Iris pigment epithelial cell (primary cell): Measurements from ENCODE around the gene PALB2.

Experiments
- DNase-seq: peaks from one replicate; pipeline ENCODE4 v3.0.0-alpha.2; 2011; ENCODE audit warnings: low read depth

PALB2 gene

DNA sequence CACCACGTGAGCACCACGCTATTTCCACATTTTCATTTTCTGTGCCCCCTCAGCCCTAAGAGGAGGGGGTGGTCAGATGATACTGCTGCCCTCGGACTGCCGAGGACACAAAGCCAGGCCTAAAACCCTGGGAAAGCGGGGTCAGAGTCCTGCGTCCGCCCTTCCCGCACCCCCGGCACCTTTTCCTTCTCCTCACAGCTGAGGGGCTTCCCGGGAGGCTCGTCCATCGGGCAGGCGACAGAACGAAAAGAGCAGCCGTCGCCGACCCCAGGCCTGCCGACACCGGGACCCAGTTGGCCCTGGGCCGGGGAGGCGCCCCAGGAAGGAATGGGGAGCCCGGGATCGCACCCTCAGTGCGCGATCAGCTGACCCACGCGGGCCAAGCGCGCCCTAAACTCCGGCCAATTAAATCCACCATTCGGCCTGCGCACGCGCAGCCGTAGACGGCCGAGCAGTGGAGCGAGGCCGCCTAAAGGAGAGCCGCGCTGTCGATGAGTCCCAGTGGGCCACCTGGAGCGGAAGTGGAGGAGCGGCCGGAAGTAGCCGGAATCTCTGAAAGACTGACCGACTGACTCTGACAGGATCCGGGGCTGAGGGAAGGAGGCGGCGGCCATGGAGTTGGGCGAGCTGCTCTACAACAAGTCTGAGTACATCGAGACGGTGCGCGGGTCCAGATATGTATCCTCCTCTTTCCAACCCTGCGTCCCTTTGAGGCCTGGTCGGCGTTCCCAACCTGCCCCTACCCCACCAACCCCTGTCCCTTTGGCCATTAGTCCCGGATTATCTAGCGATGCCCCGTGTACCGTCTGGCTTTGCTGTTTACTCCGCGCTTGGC is at the start of gene PALB2, which contains the start of gene DCTN5:
TSS of gene PALB2 (minus strand) at position 380 of the 835 bp plus-strand sequence. CDS start at position 227, 153 bp downstream.
TSS of gene DCTN5 (plus strand) at position 536 of the 835 bp plus-strand sequence. CDS start at position 613, 77 bp downstream.
- peak; percentile 95 for DNase-seq

GRCh38 chr16:23689442-23690187 is 48.5 kb upstream of the PALB2 start:
- DNase-seq, result no peak

DNA sequence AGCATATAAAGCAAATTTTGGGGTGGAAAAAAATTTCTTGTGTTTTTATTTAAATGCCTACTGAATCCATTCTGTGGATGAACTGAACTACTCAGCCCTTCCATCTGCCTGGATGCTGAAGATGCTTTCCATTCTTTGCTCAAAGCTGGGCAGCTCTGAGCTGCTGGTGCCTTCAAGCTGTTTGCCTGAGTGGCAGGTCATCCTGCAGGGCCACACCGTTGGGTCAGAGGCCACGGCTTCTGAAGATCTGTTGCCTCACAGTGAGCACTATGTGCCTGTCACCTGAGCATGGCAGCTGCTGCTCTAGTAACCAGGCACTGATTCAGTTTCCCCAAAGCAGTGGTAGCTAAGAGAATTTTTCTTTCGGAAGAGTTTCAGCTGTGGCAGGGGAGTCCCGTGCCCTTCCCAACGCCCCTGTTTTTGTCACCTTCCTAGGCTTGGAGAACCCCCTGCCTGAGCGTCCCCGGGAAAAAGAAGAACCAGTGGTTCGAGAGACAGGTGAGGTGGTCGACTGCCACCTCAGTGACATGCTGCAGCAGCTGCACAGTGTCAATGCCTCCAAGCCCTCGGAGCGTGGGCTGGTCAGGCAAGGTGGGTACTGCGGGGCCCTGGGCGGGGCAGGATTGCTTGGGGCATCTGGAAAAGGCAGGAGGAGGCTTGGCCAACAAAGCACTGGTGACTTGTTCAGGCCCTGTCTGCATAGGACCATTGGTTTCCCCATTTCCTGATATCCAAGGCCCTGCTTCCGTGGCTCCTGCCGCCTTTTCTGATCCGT is 46.1 kb upstream of the PALB2 start:
- DNase-seq, result no peak

DNA sequence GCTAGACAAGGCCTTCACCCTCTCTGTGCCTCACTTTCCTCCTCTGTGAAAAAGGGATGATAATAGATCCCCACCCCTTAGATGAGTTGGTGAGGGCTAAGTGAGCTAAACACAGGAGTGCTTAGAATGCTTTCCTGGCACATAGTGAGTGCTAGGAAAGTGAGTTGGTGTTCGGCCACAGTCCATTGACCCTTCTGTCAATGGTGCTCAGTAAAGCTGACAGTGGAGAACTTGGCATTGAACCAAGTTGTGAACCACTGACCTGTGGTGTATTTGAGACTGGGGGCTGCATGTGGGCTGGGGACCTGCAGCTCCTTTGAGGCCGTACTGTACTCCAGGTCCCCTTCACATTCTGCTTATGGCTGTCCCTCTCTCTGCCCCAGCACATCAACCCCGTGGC is 42.4 kb upstream of the PALB2 start:
- DNase-seq, result no peak

GRCh38 chr16:23682181-23682580 is 41.1 kb upstream of the PALB2 start:
- DNase-seq, result peak; percentile 66

DNA sequence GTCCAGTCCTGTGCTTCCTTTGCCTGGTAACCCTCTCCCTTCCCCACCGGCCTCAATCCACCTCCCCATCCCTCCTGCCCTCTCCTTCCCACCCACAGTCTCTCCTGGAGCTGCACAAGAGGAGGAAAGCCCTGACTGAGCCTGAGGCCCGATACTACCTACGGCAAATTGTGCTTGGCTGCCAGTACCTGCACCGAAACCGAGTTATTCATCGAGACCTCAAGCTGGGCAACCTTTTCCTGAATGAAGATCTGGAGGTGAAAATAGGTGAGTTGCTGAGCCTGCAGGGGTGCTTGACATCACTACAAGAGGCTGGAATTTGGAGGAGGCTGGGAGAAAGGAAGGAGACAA is 38.9 kb upstream of the PALB2 start:
- DNase-seq, result no peak

DNA sequence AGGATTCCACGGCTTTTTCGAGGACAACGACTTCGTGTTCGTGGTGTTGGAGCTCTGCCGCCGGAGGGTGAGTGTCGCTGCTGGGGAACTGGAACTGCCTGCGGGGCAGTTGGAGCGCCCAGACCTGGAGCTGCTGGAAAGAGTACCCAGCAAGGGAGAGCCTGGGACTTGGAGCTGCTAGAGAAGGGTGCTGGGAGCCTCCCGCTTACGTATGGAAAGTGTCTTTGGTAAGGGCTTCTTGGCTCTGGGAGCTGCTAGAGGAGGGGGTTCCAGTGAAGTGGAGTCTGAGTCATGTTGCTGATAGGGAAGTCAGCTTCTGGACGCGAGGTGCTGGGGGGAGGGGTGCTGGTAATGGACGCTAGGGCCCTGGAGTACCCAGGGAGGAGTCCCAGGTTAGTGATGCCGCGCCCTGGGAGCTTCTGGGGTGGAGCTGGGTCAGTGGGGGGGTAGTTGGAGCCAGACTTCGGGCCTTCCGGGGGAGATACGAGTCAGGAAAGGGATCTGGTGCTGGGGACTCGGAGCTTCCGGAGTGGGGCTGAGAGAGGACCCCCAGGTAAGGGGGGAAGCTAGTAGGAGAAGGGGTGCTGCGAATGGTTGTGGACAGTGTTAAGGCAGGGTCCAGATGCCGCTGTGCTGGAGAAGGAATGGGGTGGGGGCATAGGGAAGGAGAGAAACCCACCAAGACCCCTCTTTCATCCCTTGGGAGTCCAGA is 38.3 kb upstream of the PALB2 start:
- DNase-seq, result peak; percentile 59

DNA sequence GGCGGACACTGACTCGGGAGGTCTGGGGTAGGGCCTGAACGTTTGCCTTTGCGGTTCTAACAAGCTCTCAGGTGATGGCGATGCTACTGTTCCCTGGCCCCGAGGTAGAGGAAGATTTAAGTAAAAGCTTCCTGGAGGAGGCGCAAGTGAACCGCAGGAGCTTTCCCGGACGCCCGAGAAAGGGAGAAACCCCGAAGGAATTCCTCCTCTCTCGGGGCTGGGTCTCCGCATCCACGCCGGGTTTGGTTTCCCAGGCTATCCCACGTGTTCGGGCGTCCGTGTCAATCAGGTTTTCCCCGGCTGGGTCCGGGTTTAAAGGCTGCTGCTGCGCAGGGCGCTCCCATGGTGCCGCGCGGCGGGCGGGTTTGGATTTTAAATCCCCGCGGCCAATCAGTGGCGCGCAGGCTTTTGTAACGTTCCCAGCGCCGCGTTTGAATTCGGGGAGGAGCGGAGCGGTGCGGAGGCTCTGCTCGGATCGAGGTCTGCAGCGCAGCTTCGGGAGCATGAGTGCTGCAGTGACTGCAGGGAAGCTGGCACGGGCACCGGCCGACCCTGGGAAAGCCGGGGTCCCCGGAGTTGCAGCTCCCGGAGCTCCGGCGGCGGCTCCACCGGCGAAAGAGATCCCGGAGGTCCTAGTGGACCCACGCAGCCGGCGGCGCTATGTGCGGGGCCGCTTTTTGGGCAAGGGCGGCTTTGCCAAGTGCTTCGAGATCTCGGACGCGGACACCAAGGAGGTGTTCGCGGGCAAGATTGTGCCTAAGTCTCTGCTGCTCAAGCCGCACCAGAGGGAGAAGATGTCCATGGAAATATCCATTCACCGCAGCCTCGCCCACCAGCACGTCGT is 37.5 kb upstream of the PALB2 start, which contains the start of gene PLK1:
TSS of gene PLK1 (plus strand) at position 460 of the 844 bp plus-strand sequence. CDS start at position 504, 44 bp downstream.
- peak; percentile 91 for DNase-seq

DNA sequence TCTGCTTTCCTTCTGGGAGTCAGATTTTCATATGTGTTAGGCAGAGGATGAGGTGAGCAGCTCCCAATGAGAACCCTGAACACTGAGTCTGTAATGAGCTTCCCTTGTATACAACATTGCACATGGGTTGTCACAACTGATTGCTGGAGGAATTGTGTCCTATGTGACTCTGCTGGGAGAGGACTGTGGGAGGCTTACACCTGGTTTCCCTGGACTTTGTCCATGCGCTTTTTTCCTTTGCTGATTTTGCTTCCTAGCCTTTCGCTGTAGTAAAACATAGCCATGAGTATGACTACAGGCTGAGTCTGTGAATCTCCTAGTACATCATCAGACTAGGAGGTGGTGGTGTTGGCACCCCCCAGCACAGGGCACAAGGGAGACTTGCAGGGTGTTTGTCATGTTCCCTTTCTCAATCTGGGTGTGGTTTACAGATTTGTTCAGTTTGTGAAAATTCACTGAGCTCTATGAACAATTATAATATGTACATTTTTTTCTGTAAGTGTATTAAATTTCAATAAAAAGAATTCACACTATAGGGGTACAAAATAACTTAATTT is 35.9 kb upstream of the PALB2 start:
- DNase-seq, result no peak

DNA sequence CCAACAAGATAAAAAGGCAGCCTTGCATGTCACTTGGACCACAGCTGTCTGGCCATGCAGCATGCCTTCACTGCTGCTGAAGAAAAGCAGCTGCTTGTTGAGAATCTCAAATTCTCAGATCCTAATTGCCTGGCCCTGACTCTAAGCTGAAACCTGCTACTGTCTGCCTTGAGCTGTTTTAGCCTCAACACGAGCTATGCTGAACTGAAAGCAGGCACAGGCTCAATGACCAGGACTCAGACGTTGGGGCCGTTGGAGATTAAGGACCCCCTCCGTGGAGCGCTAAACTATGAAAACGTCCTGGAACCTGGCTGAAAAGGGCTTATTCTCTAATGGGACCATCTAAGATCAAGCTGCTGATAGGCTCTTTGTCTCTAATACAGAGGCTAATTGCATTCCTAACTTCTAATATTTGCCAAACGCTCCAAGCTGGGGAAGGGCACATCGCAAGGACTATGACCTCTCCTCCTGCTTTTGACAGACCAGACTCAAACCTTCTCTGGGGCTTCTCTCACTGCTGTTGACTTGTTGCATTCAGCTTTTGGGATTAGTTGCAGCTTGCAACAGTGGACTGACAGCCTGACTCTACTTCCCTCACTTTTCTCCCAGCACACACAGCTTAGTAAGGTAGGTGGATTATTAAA is 33.0 kb upstream of the PALB2 start:
- DNase-seq, result no peak

DNA sequence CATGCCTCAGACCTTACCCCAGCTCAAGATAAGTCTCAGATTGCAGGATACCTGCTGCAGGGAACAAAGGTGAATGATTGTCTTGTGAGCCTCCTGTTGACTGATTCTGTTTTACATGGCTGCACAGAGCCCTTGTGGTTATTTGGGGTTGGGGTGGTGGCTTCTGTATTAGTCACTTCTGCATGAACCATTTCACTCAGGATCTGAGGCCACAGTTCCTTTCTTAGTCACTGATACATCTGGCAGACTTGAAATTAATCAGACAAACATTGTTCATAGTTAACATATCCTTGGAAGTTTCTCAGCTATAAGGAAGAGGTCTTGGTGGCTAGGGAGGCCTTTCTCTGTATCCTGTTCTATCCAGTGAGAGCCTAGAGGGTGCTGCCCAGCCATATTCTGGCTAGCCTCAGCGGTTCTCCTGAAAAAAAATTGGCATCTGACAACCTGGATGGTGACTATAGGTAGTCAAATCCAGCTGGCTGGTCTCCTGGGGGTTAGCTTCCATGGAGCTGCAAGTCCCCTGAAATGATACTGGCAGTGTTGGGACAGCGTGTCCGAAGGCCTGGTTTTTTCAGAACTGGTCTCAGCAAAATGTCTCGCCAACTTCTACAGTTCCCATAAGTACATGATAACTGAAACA is 29.1 kb upstream of the PALB2 start:
- DNase-seq, result peak; percentile 88

- no peak for DNase-seq
Measured at GRCh38 chr16:23668873-23669272, 27.8 kb upstream of the PALB2 start.

- DNase-seq, result no peak
Measured at GRCh38 chr16:23668225-23668624, 27.1 kb upstream of the PALB2 start.

DNA sequence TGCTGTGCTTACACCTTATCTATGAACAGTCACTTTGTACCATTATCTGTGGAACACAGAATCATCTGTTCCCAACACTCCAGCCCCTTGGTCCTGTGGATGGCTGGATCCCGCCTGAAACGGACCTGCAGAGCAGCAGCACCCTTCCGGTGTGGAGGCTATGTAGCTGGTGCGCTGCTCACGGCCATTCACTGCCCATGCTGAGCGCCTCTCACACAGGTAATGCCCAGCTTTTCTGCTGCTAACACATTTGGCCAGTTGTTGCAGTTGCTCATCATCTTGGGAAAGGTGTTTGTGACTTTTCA is 26.2 kb upstream of the PALB2 start:
- no peak for DNase-seq

GRCh38 chr16:23666571-23667354 is 25.7 kb upstream of the PALB2 start:
- no peak for DNase-seq

DNA sequence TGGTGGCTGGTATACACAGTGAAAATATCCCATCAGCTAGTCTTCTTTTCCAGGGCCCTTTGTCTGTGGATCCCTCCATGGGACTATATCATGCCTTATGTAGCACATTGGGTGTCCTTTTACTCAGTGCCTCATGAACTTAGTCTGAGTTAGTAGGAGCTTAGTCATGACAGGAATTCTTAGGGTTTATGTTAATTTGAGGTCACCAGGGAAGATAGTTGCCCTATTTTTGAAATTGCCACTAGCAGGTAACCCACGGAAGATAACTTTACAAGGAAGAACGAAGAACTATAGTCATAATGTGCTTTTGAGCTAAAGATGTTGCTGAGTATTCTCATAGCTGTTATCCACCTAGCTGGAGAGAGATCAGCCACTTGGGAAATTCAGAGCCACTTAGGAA is 22.8 kb upstream of the PALB2 start:
- peak; percentile 23 for DNase-seq

DNA sequence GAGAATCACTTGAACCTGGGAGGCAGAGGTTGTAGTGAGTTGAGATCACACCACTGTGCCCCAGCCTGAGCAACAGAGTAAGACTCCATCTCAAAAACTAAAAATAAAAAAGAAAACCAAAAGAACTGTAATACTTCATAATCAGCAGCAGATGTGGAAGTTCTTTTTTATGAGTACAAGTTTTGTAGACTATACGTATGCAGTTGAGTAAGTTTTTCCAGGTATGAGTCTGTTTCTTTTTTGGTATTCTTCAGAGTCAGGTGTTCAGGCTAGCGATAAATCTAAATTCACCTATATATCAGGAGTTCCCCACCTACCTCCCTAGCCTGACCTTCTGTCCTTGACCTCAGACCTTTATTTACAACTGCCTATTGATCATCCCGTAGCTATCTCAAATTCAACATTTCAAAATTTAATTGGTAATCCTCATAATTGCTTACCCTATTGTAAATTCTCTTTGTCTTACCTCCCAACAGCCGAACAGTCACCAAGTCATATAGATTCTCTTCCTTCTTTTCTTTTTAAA is 10.9 kb upstream of the PALB2 start:
- no peak for DNase-seq

DNA sequence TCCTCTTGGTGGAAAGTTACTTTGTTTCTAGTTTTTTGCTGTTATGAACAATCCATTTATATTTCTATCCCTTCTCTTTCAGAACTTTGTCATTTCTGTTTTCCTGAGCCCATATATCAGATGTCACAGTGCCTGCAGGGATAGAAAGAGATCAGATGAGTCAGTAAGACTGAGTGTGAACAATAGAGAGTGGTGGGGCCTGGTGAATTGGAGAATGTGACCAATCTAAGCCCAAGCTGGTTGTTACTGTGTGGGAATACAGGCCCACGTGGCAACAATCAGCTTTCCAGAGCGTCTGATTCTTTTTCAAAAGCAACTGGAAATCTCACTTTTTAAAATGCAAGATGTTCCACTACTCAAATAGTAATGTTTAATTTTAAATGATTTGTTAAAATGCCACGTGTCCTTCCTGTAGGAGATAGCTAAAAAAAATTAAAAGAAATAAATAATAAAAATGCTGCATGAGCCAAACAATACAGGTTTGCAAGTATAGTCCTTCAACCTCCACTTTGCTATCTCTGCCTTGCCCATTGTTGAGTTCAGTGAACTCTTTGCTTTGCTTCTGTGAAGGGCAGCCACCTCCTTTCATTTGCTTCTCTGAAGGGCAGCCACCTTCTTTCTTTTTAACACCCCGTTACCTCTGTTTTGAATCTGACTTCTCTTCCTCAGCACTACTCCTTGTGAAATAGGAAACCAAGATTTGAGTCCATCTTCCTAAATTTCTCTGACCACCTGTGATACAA is 9.7 kb upstream of the PALB2 start:
- DNase-seq, result peak; percentile 21
